ENCODE measurements around the gene DCPS.
"Not testable (repeated sequence)": the region's sequence is repeated elsewhere in the genome, so short reads cannot be mapped to it uniquely, and the experiment has no call there.

The DCPS gene, protein sequence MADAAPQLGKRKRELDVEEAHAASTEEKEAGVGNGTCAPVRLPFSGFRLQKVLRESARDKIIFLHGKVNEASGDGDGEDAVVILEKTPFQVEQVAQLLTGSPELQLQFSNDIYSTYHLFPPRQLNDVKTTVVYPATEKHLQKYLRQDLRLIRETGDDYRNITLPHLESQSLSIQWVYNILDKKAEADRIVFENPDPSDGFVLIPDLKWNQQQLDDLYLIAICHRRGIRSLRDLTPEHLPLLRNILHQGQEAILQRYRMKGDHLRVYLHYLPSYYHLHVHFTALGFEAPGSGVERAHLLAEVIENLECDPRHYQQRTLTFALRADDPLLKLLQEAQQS

DNA sequence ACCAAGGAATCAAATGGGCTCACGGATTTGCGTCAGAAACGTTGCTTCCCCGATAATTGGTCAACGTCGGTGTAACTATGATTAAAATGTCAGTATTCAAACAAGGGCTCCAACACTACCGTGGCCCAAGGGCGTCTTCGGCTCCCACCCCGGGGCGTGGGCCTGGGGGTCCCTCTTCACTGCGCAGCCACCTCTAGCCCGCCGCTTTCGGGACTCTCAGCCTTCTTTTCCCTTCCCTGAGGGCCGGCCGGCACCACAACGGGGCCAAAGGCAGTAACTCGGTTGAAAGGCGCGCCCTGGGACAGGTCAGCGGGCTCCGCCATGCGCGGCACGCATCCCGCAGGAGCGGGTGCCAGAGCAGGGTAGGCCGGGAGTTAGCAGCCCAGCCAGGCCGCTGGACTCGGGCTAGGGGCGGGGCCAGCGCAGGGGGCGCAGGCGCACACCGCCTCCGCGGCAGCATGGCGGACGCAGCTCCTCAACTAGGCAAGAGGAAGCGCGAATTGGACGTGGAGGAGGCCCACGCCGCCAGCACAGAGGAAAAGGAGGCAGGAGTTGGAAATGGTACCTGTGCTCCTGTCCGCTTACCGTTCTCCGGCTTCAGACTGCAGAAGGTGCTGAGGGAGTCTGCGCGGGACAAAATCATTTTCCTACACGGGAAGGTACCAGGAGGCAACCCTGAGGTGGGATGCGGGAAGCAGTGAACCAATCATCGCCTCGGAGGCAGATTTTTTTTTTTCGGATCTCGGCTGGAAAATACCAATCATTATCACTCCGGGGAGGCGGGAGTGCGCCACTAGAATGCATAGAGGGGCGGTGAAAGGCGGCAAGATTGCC lies at the start of gene DCPS:
Gene DCPS, plus strand, starts transcription at position 438 of the 834 bp plus-strand sequence. Its CDS starts 21 bp downstream, at position 459.
- peak; percentile 83 for DNase-seq (ENCODE audit: low spot score)

DNA sequence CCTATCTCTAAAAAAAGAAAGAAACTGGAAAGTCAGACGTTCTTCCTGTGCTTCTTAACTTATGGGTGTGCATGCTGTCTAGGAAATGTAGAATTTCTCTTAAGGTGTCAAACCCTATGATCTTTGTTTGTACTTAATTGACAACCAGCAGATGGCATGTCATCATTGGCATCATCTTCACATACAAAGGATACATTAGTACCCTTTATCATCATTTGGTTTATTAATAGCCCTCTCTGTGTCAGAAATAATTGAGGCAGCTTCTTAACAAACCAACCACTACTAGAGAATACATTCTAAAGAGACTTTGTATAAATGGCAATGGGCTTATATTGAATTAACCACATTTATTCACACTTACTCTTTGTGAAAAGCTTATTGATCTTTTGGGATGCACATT lies 49.0 kb upstream of the DCPS start:
- DNase-seq (ENCODE audit: low spot score) = no peak

DNA sequence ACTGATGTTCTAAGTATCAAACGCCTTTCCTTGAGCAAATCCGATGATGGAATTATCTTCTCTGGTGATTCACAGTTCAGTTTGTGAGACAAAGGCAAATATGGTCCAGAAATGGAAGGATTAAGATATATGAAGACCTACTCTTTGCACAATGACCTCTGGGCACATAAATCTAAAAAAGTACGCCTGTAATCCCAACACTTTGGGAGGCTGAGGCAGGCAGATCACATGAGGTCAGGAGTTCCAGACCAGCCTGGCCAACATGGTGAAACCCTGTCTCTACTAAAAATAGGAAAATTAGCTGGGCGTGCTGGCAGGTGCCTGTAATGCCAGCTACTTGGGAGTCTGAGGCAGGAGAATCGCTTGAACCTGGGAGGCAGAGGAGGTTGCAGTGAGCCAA lies 48.4 kb upstream of the DCPS start:
- not testable (repeated sequence) for DNase-seq (ENCODE audit: low spot score)

DNA sequence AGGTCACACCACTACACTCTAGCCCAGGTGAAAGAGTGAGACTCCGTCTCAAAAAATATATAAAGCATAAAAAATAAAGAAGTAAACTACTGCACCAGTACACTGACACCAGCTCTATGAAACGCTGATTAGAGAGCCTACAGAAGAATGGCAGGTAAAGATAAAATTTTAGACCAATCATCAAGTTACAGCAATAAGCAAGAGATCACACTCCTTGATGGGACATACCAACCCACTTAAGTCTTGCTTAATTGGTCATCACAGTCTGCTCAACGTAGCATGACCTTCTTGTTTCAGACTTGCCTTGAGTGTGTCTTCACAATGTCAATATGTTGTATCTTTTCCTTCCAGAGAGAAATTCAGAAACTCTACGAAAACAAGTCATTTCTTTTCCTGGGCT lies 47.6 kb upstream of the DCPS start:
- no peak for DNase-seq (ENCODE audit: low spot score)

DNA sequence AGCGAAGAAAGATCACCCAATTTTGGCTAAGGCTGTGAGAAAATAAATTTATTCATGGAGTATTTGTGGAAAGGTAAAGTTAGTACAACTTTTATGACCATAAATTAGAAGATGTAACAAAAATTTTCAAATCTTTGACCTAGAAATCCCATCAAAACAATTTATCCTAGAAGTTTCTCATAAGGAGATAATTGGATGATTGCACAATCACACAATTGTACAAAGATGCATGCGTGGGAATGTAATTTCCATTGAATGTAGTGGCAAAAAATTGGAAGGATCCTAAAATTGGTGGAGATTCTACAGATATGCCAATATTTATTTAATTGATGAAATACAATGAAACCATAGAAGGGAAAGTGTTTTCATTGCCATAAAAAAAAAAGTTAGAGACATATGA lies 46.7 kb upstream of the DCPS start:
- no peak for DNase-seq (ENCODE audit: low spot score)

DNA sequence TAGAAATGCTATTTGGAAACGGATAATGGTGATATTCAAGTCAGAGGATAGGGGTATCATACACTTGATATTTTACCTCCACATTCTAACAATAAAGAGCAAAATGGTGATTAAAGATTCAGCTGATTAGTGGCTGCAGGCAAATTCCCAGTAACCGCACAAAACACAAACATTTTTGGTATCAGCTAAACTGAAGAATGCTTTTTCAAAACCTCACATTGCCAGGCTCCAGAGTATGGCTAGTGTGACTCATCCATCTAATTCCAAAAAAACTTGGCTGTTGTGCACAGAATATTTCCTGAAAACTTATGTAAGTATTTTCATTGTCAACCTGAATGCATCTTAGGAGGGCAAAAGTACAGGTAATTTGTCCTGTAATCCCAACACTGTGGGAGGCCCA lies 46.1 kb upstream of the DCPS start:
- no peak for DNase-seq (ENCODE audit: low spot score)

DNA sequence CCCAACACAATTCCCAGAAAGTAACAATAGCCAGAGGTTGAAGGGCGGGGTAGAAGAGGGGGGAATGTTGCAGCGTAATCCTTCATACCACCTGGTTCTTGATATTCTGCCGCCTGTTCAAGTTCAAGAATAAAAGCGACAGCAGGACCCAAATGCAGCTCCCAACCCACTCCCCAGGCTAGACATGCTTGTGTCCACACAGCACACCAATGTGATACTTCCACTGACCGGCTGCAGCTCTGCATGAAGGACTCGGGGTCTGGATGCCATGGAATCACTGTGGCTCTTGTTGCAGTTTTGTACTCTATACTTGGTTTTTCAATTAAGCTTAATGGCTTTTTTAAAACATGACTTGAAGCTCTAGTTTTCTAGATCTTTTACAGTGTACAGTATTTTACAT lies 41.6 kb upstream of the DCPS start:
- DNase-seq (ENCODE audit: low spot score) = no peak

DNA sequence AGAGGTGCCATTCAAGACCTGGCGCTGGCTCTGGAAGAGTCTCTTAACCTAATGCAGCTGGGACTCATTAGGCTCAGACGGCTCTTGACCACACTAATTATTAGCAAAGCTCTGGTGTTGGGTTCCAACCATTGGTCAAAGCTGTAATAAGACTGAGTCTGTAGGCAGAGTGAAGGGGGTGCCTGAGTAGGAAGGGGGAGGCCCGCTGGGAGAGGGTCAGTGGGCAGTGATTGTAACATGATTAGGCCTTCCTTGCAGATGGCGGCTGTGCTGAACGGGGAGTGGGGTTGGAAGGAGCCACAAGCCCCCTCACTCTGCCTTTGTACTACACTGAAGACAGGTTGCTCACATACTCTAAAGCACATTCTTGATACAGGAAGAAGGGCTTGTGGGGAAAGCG lies 40.4 kb upstream of the DCPS start:
- no peak for DNase-seq (ENCODE audit: low spot score)

DNA sequence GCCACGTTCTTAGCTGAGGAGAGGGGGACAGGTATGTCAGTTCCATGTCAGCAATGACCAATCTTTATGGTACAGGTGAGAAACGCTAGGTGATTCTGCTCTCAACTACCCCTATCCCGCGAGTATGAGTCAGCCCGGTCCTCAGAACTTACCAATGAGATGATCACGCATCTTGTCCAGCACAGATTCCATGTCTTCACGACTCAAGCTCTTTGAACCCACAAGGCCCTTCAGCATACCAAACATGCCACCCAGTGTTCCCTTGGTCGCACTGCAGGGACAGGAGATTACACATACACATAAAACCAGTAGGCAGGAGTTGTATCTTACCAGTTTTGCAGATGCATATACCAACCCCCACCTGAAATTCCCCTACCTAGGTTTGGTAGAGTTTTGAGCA lies 38.0 kb upstream of the DCPS start:
- DNase-seq (ENCODE audit: low spot score) = no peak

DNA sequence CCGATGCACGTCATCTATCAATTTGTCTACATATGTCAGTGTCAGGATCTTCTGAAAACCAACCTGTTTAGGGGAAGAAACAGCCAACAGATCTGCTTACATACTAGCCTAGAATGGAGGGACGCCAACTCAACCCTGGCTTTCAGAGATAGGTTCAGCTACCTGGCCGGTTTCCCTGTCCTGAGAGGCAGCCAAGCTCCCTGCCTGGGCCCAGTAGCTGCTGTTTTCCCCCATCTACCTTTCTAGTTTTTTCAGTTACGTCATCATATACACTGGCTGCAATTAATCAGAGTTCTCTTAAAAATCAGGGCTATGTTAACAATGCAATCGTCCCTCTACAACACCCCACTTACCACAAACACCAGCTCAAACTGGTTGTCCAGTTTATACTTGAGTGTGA lies 36.2 kb upstream of the DCPS start:
- peak; percentile 9 for DNase-seq (ENCODE audit: low spot score)

DNA sequence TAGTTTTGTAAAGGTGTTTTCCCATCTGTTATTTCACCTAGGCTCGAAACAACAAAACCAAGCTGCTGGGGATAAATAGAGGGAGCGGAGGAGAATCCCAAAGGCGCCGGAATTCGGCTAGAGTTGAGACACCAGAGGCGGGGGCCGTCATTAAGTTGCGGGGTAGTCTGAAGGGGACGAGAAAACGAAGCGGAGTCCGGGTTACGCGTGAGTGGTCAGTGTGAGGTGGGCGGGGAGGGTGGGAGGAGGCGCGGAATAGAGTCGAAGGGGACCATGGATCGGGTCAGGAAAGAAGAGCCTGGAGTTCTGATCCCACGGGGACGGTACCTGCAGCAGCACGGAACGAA lies 35.5 kb upstream of the DCPS start:
- no peak for DNase-seq (ENCODE audit: low spot score)

DNA sequence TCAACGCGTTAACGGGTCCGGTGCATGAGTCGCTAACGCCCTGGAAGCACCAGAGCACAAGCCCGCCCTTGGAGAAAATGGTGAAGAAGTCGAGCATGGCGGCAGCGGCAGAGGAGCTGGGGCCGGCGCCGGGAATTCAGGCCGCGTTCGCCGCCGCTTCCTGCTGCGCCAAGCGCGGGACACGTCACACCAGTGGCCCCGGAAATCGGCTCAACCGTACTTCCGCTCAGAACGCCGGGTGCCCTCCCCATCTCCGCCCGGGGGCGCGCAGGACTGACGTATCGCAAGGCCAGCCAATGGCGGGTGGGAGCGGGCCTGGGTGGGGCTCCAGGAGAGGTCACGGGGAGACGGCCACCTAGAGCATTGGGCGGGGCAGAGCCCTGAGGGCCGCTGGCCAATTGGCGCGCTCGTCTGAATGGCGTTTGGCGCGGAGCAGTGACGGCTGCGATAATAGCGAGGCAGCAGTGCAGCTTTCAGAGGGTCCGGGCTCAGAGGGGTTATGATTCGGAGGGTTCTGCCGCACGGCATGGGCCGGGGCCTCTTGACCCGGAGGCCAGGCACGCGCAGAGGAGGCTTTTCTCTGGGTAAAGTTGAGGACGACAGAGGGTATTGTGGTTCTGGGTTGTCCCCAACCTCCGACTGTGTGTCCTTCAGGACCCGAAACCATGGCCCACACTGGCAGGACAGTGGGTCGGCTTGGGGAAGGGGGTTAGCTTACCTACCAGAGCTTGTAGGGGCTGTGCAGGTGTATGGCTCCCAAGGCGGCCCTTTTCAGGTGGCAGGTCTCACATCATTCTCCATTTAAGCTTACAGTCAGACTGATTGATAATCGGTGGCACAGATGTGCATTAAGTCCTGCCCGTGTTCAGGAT lies 34.9 kb upstream of the DCPS start, which contains the start of the genes FOXRED1 and SRPRA:
Gene FOXRED1, plus strand, starts transcription at position 447 of the 872 bp plus-strand sequence. Its CDS starts 53 bp downstream, at position 500.
Gene SRPRA, minus strand, starts transcription at position 188 of the 872 bp plus-strand sequence. Its CDS starts 91 bp downstream, at position 97.
- DNase-seq (ENCODE audit: low spot score) = peak; percentile 98

DNA sequence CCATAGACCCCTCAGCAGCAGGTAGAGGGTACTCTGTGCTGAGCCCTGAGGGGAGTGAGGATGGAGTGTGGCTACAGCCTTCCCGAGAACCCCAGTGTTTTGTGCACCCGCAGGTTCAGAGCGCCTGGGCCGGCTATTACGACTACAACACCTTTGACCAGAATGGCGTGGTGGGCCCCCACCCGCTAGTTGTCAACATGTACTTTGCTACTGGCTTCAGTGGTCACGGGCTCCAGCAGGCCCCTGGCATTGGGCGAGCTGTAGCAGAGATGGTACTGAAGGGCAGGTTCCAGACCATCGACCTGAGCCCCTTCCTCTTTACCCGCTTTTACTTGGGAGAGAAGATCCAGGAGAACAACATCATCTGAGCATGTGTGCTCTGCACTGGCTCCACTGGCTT lies 26.5 kb upstream of the DCPS start:
- no peak for DNase-seq (ENCODE audit: low spot score)

DNA sequence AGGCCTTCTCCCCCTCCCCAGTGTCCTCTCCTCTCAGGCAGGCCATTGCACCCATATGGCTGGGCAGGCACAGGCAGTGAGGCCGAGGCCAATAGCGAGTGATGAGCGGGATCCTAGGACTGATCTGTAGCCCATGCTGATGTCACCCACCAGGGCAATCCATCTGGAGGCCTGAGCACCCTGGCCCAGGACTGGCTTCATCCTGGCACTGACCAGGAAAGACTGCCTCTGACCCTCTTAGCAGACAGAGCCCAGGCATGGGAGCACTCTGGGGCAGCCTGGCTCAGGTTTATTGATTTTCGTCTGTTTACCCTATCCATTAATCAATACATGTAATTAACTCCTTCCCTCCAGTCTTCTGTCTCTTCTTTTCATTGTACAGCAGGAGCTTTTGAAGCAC lies 26.1 kb upstream of the DCPS start:
- no peak for DNase-seq (ENCODE audit: low spot score)

DNA sequence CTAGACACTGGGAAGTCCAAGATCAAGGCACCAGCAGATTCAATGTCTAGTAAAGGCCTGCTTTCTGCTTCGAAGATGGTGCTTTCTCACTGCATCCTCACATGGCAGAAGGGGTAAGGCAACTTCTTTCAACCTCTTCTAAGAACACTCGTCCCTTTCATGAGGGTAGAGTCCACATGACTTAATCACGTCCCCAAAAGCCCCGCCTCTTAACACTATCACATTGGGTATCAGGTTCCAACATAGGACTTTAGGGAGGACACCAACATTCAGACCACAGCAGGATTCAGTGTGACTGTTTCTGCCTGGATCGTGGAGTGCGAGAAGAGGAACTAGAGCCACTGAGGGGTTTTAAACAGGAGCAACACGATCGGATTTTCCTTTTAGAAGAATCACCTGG lies 24.7 kb upstream of the DCPS start:
- no peak for DNase-seq (ENCODE audit: low spot score)

DNA sequence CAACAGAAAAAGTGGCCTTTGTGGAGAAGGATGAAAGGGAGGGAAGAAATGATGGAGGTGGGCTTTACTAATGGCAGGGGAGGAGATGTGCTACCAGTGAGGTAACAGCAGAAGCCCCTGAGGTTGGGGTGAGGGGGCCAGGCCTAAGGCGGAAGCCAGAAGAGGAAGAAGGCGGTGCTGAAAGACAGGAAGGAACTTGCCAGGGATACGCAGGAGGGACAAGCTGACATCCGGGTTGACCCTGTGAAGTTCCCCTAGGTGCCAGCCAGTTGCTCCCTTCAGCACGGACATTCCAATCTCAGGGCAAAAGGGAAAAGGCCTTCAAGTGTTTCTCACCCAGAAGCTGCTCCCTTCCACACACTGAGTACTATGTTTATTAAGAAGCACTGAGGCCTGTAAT lies 23.3 kb upstream of the DCPS start:
- no peak for DNase-seq (ENCODE audit: low spot score)

DNA sequence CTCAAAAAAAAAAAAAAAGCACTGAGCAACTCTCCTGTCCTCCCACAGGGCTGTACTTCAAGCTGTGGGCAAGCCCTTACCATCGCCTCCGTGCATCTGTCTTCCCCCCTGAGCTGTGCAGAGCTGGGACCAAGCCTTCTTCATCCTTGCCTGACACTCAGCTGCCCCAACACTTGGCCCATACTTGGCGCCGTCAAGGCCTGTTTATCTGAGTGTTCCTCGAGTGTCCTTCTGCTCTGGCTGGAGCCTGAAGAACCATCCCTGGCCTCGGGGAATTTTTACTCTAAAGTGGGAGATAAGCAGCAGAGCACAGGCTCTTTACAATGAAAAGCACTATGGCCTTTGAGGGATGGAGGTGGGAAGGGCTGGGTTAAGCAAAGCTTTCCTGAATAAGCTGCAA lies 22.6 kb upstream of the DCPS start:
- DNase-seq (ENCODE audit: low spot score) = no peak

DNA sequence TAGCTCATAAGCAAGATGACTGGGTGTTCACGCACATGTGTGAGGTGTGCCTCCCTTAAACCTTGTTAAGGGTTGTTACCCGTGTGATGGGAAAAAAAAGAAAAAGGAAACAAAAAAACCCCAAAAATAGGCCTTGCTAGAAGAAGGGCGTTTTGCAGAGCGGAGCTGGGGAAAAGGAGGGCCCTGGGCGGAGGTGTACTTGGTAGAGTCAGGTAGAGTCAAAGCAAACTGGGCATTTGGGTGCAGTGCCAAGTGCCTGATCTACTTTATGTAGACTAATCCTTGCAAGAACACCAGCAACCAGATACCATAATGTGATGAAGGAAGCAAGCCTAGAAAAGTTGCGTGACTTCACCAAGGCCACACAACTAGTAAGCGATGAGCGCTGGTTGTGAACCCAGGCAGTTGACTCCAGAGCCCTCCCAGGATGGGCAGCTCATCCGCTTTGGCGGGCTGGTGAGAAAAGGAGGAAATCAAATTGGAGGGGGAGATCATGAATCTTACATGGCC lies 22.1 kb upstream of the DCPS start:
- DNase-seq (ENCODE audit: low spot score) = no peak

DNA sequence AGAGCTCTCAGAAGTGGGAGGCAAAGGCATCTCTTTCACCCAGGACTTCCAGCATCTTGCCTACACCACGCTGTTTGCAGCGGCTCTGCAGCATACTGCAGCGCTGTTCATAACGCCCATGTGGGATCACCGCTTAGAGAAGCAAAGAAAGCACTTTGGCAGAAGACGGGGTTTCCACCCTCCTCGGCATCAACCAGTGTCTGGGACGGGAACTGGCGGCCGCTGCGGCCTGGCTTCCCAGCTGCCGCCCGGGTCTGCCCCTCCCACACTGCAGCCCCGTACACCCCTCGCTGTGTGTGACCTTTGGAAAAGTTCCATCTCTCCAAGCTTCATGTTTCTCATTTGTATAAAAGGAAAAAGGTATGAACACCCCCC lies 21.5 kb upstream of the DCPS start:
- DNase-seq (ENCODE audit: low spot score) = no peak

DNA sequence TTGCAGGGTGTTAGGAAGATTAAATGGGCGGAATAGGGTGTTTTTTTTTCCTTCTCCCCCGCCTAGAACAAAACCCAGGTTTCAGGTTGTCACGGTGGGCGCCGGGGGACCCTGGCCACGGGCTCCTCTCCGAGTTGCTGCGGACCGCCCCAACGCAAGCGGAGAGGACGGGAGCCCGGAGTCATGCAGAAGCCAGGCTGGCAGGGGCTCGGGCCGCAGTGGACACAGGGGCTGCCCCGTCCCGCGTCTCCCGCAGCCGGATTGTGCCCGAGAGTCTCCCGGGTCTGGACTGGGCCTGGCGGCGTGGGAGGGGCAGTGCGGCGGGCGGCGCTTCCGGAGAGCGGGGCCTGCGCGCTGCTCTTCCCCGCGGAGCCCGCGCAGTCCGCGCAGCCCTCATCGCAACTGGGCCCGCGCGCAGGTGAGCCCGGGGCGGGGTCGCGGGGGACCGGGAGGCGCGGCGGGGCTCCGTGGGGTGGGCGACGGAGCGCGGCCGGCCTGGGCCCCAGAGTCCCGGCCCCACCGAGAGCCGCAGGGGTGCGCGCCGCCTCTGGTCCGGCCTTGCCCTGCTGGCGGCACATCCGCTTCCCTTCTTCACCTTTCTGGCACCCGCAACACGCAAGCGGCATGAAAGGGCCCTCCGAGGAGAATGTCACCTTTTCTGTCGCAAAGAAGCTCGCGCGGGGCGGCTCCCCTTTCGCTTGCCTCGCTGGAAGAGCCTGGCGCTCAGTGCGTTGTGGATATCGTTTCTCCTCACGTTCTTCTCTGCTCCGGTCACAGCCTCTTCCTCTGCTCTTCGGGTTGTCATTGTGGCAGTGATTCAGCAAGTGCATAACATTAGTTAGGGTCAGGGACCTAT lies 20.9 kb upstream of the DCPS start, which contains the start of gene TIRAP:
Gene TIRAP, plus strand, starts transcription at position 358 of the 856 bp plus-strand sequence. CDS start 7,802 bp downstream, outside the sequence.
- DNase-seq (ENCODE audit: low spot score) = no peak

DNA sequence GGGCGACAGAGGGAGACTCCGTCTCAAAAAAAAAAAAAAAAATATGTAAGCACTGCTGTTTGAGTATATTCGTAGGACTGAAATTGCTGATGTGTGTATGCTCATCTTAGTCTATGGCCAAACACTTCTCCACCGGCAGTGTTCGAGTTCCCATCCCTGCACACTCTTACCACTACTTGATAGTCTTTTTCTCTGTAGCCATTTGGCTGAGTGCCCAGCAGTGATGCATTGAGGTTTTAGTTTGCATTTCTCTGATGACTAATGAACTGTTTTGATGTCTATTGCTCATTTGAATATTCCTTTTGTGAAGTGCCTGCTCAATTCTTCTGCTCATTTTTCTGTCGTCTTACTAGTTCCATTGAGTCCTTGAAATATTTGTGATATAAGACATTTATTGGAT lies 19.0 kb upstream of the DCPS start:
- peak; percentile 22 for DNase-seq (ENCODE audit: low spot score)
